ENCODE data around the gene FNDC1. TPM values are rescaled to one million over a fixed set of nuclear protein-coding genes. Genes with fewer than 3 reads are reported as not detected.

Gene FNDC1
- total RNA-seq, 1 experiment from 2014 or later: 0.23 TPM

- CTCF ChIA-PET: no interaction called here
- Histone ChIP-seq H3K4me1 (ENCODE audit: control insufficient read depth, insufficient read depth, low read length) (no peaks in the 10 kb centered on the region), H3K27me3 (ENCODE audit: control insufficient read depth, insufficient read depth, low read length) (peaks cover 6% of the 10 kb centered on the region), H3K27ac (ENCODE audit: low read length) (no peak overlapping the region), H3K4me3 (ENCODE audit: low read depth in 2 of 2, low read length in 2 of 2) (no peak overlapping the region), H3K36me3 (ENCODE audit: control insufficient read depth, insufficient read depth, low read length) (no peaks in the 10 kb centered on the region), H3K9me3 (ENCODE audit: control insufficient read depth, insufficient read depth, low read depth, low read length) (no peaks in the 10 kb centered on the region)
- intact Hi-C loops (cut with micrococcal nuclease; ENCODE audit: unreplicated experiment): no loop called here
- POLR2A ChIA-PET: no interaction called here
- in situ Hi-C loops (cut with HindIII; ENCODE audit: low pct_unique_long_range_greater_than_20kb, low sequenced_read_pairs): no loop called here
- DNase-seq (ENCODE audit: low read depth, low spot score): no peak
- ATAC-seq: no peak
- BruUV-seq (replicated peaks): no TSS peak
- TF ChIP-seq SIN3A (IDR thresholded peaks at IDR 0.05; ENCODE audit: borderline replicate concordance, insufficient read depth, low read depth, low read length) (no peak), POLR2AphosphoS5 (IDR thresholded peaks at IDR 0.05; ENCODE audit: low read depth, low read length) (no peak), REST (IDR thresholded peaks at IDR 0.05; ENCODE audit: insufficient read depth in 1 of 2, low read depth in 2 of 2, low read length in 1 of 2) (no peak), TCF7L2 (IDR thresholded peaks at IDR 0.05; ENCODE audit: low read depth, low read length) (no peak)
- TF ChIP-seq, protein P1, sequence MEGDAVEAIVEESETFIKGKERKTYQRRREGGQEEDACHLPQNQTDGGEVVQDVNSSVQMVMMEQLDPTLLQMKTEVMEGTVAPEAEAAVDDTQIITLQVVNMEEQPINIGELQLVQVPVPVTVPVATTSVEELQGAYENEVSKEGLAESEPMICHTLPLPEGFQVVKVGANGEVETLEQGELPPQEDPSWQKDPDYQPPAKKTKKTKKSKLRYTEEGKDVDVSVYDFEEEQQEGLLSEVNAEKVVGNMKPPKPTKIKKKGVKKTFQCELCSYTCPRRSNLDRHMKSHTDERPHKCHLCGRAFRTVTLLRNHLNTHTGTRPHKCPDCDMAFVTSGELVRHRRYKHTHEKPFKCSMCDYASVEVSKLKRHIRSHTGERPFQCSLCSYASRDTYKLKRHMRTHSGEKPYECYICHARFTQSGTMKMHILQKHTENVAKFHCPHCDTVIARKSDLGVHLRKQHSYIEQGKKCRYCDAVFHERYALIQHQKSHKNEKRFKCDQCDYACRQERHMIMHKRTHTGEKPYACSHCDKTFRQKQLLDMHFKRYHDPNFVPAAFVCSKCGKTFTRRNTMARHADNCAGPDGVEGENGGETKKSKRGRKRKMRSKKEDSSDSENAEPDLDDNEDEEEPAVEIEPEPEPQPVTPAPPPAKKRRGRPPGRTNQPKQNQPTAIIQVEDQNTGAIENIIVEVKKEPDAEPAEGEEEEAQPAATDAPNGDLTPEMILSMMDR (IDR thresholded peaks at IDR 0.05): no peak
These were observed 139.0 kb downstream of the FNDC1 start for GRCh38 chr6:159308198-159308597.

DNA sequence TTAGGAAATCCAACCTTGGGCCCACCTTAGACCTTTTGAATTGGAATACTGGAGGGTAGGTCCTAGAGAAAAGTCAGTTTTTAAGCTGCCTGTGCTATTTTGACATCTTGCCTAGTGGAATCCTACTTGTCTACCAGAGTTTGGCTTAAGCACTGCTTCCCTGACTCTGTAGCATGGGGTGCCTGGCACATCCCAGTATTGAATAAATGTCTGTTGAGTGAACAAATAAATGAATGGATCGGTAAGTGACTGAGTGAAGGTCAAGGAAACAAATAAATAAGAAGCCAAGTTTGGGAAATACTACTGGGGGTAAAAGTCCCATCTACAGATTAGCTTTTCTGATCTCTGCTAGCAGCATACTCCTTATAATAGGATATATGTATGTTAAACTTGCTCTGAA, 140.5 kb downstream of the FNDC1 start:
- CTCF ChIA-PET: no interaction called here
- POLR2A ChIA-PET: no interaction called here

More for the DNA sequence above, 140.5 kb downstream of the FNDC1 start:
- DNase-seq (ENCODE audit: low read depth, low spot score) (no peak), ATAC-seq (no peak)
- in situ Hi-C loops (cut with HindIII; ENCODE audit: low pct_unique_long_range_greater_than_20kb, low sequenced_read_pairs) (no loop called here), intact Hi-C loops (cut with micrococcal nuclease; ENCODE audit: unreplicated experiment) (no loop called here)
- TF ChIP-seq SIN3A (IDR thresholded peaks at IDR 0.05; ENCODE audit: borderline replicate concordance, insufficient read depth, low read depth, low read length) (no peak), REST (IDR thresholded peaks at IDR 0.05; ENCODE audit: insufficient read depth in 1 of 2, low read depth in 2 of 2, low read length in 1 of 2) (no peak), POLR2AphosphoS5 (IDR thresholded peaks at IDR 0.05; ENCODE audit: low read depth, low read length) (no peak), TCF7L2 (IDR thresholded peaks at IDR 0.05; ENCODE audit: low read depth, low read length) (no peak)
- TF ChIP-seq, protein P1 (IDR thresholded peaks at IDR 0.05): no peak
- Histone ChIP-seq H3K27me3 (ENCODE audit: control insufficient read depth, insufficient read depth, low read length) (peaks cover 6% of the 10 kb centered on the region), H3K9me3 (ENCODE audit: control insufficient read depth, insufficient read depth, low read depth, low read length) (no peaks in the 10 kb centered on the region), H3K4me1 (ENCODE audit: control insufficient read depth, insufficient read depth, low read length) (no peaks in the 10 kb centered on the region), H3K36me3 (ENCODE audit: control insufficient read depth, insufficient read depth, low read length) (no peaks in the 10 kb centered on the region), H3K27ac (ENCODE audit: low read length) (no peak overlapping the region), H3K4me3 (ENCODE audit: low read depth in 2 of 2, low read length in 2 of 2) (no peak overlapping the region)
- BruUV-seq (replicated peaks): no TSS peak
